Measurements from ENCODE around the gene VIT. TPM values are rescaled to one million over a fixed set of nuclear protein-coding genes. Genes with fewer than 3 reads are reported as not detected.

VIT gene
- polyA plus RNA-seq, 3 donors = not detected

DNA sequence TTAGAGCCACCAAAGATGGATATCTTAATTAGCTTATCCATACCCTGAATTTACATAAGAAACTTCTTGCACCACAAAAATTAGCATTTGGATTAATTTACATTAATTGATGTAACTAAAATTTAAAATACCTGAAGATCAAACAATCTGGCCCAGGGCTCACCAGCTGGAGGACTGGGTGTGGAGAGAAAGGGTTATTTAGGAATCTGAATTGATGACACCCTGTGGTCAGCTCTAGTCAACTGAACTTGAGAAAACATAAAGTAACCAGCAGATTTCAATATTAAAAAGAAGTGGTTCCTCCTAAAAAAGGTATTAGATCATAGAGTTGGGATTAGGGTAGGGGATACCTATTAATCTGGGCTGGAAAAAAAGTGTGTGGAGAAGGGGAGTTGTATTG is 147.3 kb downstream of the VIT start:
- Histone ChIP-seq H3K9ac (ENCODE audit: insufficient read depth, low read length, poor library complexity, severe bottlenecking) (no peak overlapping the region), H3K27me3 (ENCODE audit: control insufficient read depth in 2 of 2, insufficient read depth in 2 of 2, low read length in 2 of 2) (no peaks in the 10 kb centered on the region), H3K9me3 (replicated peaks in 1 of 2; ENCODE audit: control insufficient read depth in 1 of 2, insufficient read depth in 1 of 2, low read length in 2 of 2) (no peaks in the 10 kb centered on the region), H3K4me3 (replicated peaks in 1 of 3; ENCODE audit: low read depth in 2 of 3, low read length in 3 of 3) (no peak overlapping the region), H3K4me2 (replicated peaks; ENCODE audit: extremely low read depth, low read length, poor library complexity, severe bottlenecking) (no peak overlapping the region), H3K4me1 (ENCODE audit: control insufficient read depth in 1 of 2, insufficient read depth in 2 of 2, low read length in 2 of 2) (no peaks in the 10 kb centered on the region), H3K36me3 (replicated peaks in 1 of 2; ENCODE audit: control insufficient read depth in 1 of 2, insufficient read depth in 2 of 2, low read length in 2 of 2) (peaks cover 18 to 44% of the 10 kb centered on the region in 2 donors), H3K79me2 (ENCODE audit: insufficient read depth, low read length) (no peaks in the 10 kb centered on the region), H2AFZ (ENCODE audit: insufficient read depth, low read depth, low read length, poor library complexity, severe bottlenecking) (no peak overlapping the region), H4K20me1 (ENCODE audit: insufficient read depth, low read length) (no peaks in the 10 kb centered on the region), H3K27ac (ENCODE audit: low read depth in 1 of 2, low read length in 2 of 2) (no peak overlapping the region)
- Mint-ChIP-seq H3K27me3 (ENCODE audit: low read depth in 3 of 3) (no peaks in the 10 kb centered on the region), H3K9me3 (peaks cover 0 to 3% (median 0%) of the 10 kb centered on the region in 7 donors), H3K4me1 (no peaks in the 10 kb centered on the region), H3K27ac (peak overlapping the region in 1 of 7 donors; percentile 0), H3K4me3 (no peak overlapping the region), H3K36me3 (peaks cover 34 to 39% of the 10 kb centered on the region in 2 donors)
- intact Hi-C loops (cut with micrococcal nuclease) = no loop called here
- DNase-seq = no peak
- TF ChIP-seq, protein P1, sequence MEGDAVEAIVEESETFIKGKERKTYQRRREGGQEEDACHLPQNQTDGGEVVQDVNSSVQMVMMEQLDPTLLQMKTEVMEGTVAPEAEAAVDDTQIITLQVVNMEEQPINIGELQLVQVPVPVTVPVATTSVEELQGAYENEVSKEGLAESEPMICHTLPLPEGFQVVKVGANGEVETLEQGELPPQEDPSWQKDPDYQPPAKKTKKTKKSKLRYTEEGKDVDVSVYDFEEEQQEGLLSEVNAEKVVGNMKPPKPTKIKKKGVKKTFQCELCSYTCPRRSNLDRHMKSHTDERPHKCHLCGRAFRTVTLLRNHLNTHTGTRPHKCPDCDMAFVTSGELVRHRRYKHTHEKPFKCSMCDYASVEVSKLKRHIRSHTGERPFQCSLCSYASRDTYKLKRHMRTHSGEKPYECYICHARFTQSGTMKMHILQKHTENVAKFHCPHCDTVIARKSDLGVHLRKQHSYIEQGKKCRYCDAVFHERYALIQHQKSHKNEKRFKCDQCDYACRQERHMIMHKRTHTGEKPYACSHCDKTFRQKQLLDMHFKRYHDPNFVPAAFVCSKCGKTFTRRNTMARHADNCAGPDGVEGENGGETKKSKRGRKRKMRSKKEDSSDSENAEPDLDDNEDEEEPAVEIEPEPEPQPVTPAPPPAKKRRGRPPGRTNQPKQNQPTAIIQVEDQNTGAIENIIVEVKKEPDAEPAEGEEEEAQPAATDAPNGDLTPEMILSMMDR (IDR thresholded peaks at IDR 0.05) = no peak

DNA sequence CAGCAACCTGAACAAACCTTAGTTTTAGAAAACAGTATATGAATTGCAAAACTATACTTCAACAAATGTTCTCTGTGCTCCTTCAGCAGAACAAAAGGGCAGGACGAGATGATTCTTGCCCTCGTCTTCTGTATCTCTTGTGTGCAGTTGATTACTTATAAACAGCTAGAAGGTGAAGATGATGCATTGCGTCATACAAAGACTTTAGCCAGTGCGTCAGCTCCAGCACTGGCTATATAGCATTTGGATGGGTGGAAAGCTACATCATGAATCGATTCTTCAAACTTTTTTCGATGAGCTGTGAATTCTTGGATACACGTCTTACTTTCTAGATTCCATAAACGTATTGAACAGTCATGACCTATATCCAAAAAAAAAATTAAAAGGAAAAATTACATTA is 152.8 kb downstream of the VIT start:
- no peaks in the 10 kb centered on the region for H3K9me3 Mint-ChIP-seq
- Histone ChIP-seq H3K4me1 (ENCODE audit: control insufficient read depth in 1 of 2, insufficient read depth in 2 of 2, low read length in 2 of 2) (no peaks in the 10 kb centered on the region), H3K27me3 (ENCODE audit: control insufficient read depth in 2 of 2, insufficient read depth in 2 of 2, low read length in 2 of 2) (no peaks in the 10 kb centered on the region), H4K20me1 (ENCODE audit: insufficient read depth, low read length) (no peaks in the 10 kb centered on the region), H3K9ac (ENCODE audit: insufficient read depth, low read length, poor library complexity, severe bottlenecking) (no peak overlapping the region), H2AFZ (ENCODE audit: insufficient read depth, low read depth, low read length, poor library complexity, severe bottlenecking) (no peak overlapping the region), H3K27ac (ENCODE audit: low read depth in 1 of 2, low read length in 2 of 2) (no peak overlapping the region), H3K79me2 (ENCODE audit: insufficient read depth, low read length) (no peaks in the 10 kb centered on the region), H3K4me2 (replicated peaks; ENCODE audit: extremely low read depth, low read length, poor library complexity, severe bottlenecking) (no peak overlapping the region), H3K36me3 (replicated peaks in 1 of 2; ENCODE audit: control insufficient read depth in 1 of 2, insufficient read depth in 2 of 2, low read length in 2 of 2) (peaks cover 40 to 80% of the 10 kb centered on the region in 2 donors), H3K4me3 (replicated peaks in 1 of 3; ENCODE audit: low read depth in 2 of 3, low read length in 3 of 3) (no peak overlapping the region), H3K9me3 (replicated peaks in 1 of 2; ENCODE audit: control insufficient read depth in 1 of 2, insufficient read depth in 1 of 2, low read length in 2 of 2) (no peaks in the 10 kb centered on the region)
- no peaks in the 10 kb centered on the region for H3K27me3 Mint-ChIP-seq (ENCODE audit: low read depth in 3 of 3)
- H3K36me3 Mint-ChIP-seq = peaks cover 57 to 63% of the 10 kb centered on the region in 2 donors
- intact Hi-C loops (cut with micrococcal nuclease) = no loop called here
- H3K27ac Mint-ChIP-seq = no peak overlapping the region
- DNase-seq = no peak
- 80% methylated on average over 1 of the region's 8 CpGs for WGBS (ENCODE audit: insufficient coverage)
- no peaks in the 10 kb centered on the region for H3K4me1 Mint-ChIP-seq
- no peak overlapping the region for H3K4me3 Mint-ChIP-seq
- TF ChIP-seq, protein P1 (IDR thresholded peaks at IDR 0.05) = no peak
